Activated B cell treated with CpG ODN at 0.5 μM for 24 hours (primary cell): Measurements from ENCODE around the gene TSR1. TPM values are rescaled to one million over a fixed set of nuclear protein-coding genes. Genes with fewer than 3 reads are reported as not detected.

Experiments
- ATAC-seq: fragments of 200-7000 bp; cut with Tn5 transposase; one replicate; pipeline ENCODE4 v1.10.0; 2021; ENCODE audit warnings: low read depth, mild to moderate bottlenecking, moderate library complexity
- CTCF ChIA-PET: fragments of 350-600 bp; sonication (Branson Sonifier 250); formaldehyde crosslinking; loops from one replicate; lab custom pipeline; 2021; ENCODE audit warnings: antibody characterized with exemption; lab: Charles Lee
- POLR2A ChIA-PET: fragments of 350-600 bp; sonication (Branson Sonifier 250); formaldehyde crosslinking; loops from one replicate; lab custom pipeline; 2021; ENCODE audit warnings: antibody characterized with exemption; lab: Charles Lee
- DNase-seq: peaks from one replicate; pipeline ENCODE4 v3.0.0; 2022
- H3K27ac Mint-ChIP-seq: one replicate; pipeline ENCODE4 v1.8.0; 2020; ENCODE audit warnings: mixed read lengths
- H3K27me3 Mint-ChIP-seq: one replicate; pipeline ENCODE4 v1.8.0; 2021; ENCODE audit warnings: mixed read lengths
- H3K36me3 Mint-ChIP-seq: one replicate; pipeline ENCODE4 v1.8.0; 2021; ENCODE audit warnings: low read depth, mixed read lengths
- H3K4me1 Mint-ChIP-seq: one replicate; pipeline ENCODE4 v1.8.0; 2021; ENCODE audit warnings: mixed read lengths
- H3K4me3 Mint-ChIP-seq: one replicate; pipeline ENCODE4 v1.8.0; 2020; ENCODE audit warnings: mild to moderate bottlenecking, mixed read lengths
- H3K9me3 Mint-ChIP-seq: one replicate; pipeline ENCODE4 v1.8.0; 2020; ENCODE audit warnings: mixed read lengths
- CTCF ChIP-seq: fragments of 200-600 bp; IDR thresholded peaks from one replicate; pipeline ENCODE4 v1.8.0; 2022; ENCODE audit warnings: antibody characterized with exemption, mild to moderate bottlenecking
- intact Hi-C: fragments of 100-400 bp; cut with micrococcal nuclease; formaldehyde crosslinking; loops from one replicate; pipeline ENCODE4 v1.15.1; 2024
- total RNA-seq: library from RNA; stranded (reverse); gene quantifications from 2 replicates; pipeline ENCODE4 v1.2.3, GENCODE V29; 2022

Gene TSR1
- total RNA-seq, 1 donor from 2014 or later, result 48.5 TPM

- CTCF ChIA-PET, result interaction anchor here (2.5 kb wide), 1 partner anchor 50 kb away, joined by 8 read pairs; no protein-coding TSS in a partner anchor
- H3K27me3 Mint-ChIP-seq, result no peaks in the 10 kb centered on the region
- DNase-seq, result peak; percentile 87
- ATAC-seq, result peak; percentile 90
- peaks cover 12% of the 10 kb centered on the region for H3K36me3 Mint-ChIP-seq
- H3K4me1 Mint-ChIP-seq, result peaks cover 14% of the 10 kb centered on the region
- intact Hi-C loops, result loop anchor here (1.0 to 5.0 kb wide), 3 partner anchors 33 to 1306 kb away; partner anchors contain the start of genes MNT, TIMM22 and TSR1
- no peaks in the 10 kb centered on the region for H3K9me3 Mint-ChIP-seq
- peak within 1 kb of the TSS; percentile 65 for H3K27ac Mint-ChIP-seq
- POLR2A ChIA-PET, result interaction anchor here (0.5 to 3.5 kb wide), 17 partner anchors 11 to 1621 kb away, joined by 3 to 25 read pairs (median 4); partner anchors contain the start of genes PAFAH1B1 and TSR1
- peak within 1 kb of the TSS; percentile 88 for H3K4me3 Mint-ChIP-seq
- TF ChIP-seq CTCF, result no peak
Observed at GRCh38 chr17:2303204-2304188, 32.8 kb downstream of the TSR1 start, which contains the start of the genes SMG6 and SRR. TSS of gene SMG6 (minus strand) at chr17:2303785. CDS start at chr17:2303720, 65 bp downstream. TSS of gene SRR (plus strand) at chr17:2303950. CDS start at chr17:2315561, 11,611 bp downstream.

DNA sequence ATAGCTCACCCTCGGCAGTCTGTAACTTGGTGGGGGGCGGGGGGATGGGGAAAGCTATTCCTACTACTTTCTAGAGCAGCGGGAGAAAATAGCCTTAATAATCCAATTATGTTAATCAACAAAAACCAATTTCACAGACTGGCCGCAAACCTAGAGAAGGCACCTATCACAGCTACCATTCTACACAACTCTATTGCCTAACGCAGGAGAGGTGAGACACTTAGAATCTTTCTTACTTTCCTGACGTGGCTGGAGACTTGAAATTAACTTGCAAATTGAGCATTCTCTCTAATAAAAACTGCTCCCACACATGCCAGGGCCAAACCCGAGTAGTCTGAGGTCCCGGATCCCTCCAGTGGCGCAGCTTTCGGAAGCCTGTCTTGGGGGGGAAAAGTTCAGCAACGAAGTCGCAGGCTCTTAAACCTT is 33.5 kb downstream of the TSR1 start:
- no peaks in the 10 kb centered on the region for H3K9me3 Mint-ChIP-seq
- no peaks in the 10 kb centered on the region for H3K27me3 Mint-ChIP-seq
- peak overlapping the region; percentile 65 for H3K27ac Mint-ChIP-seq
- peaks cover 14% of the 10 kb centered on the region for H3K4me1 Mint-ChIP-seq
- CTCF ChIA-PET, result interaction anchor here (2.5 kb wide), 1 partner anchor 50 kb away, joined by 8 read pairs; no protein-coding TSS in a partner anchor
- ATAC-seq (no peak), DNase-seq (no peak)
- TF ChIP-seq CTCF, result no peak
- H3K36me3 Mint-ChIP-seq, result peaks cover 18% of the 10 kb centered on the region
- intact Hi-C loops, result loop anchor here (1.0 to 5.0 kb wide), 3 partner anchors 34 to 1305 kb away; partner anchors contain the start of genes MNT, TIMM22 and TSR1
- POLR2A ChIA-PET, result interaction anchor here (0.6 to 3.5 kb wide), 12 partner anchors 12 to 671 kb away, joined by 3 to 25 read pairs (median 5); partner anchors contain the start of genes PAFAH1B1 and TSR1
- peak overlapping the region; percentile 88 for H3K4me3 Mint-ChIP-seq

DNA sequence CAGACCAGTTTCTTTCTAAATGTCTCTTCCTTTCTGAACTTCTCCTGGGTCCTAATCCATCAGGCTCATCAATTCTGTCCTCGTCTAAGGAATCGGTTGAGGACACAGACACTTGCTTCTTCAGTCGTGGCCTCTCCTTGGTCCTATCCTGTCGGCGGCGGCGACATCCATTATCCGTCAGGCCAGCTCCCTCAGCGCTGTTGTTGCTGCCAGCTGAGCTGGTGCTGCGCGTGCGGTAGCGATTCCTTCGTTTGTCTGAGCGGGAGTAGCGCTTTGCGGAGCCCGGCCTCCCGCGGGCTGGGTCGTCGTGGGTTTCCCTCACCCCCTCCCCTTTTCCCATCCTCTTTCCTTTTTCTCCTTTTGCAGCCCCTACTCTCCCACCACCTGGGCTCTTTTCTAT is 36.5 kb downstream of the TSR1 start:
- H3K27me3 Mint-ChIP-seq, result no peaks in the 10 kb centered on the region
- TF ChIP-seq CTCF, result no peak
- no peaks in the 10 kb centered on the region for H3K9me3 Mint-ChIP-seq
- H3K4me1 Mint-ChIP-seq, result peaks cover 11% of the 10 kb centered on the region
- intact Hi-C loops, result loop anchor here (5.0 kb wide), 1 partner anchor 1302 kb away; the partner anchor contains the start of gene TIMM22
- no peak overlapping the region for H3K27ac Mint-ChIP-seq
- ChIA-PET CTCF (no interaction called here), POLR2A (no interaction called here)
- ATAC-seq (no peak), DNase-seq (no peak)
- H3K4me3 Mint-ChIP-seq, result no peak overlapping the region
- peaks cover 47% of the 10 kb centered on the region for H3K36me3 Mint-ChIP-seq

GRCh38 chr17:2299136-2299535 is 37.1 kb downstream of the TSR1 start:
- POLR2A ChIA-PET, result no interaction called here
- DNase-seq (no peak), ATAC-seq (no peak)
- CTCF ChIA-PET, result no interaction called here
- no peaks in the 10 kb centered on the region for H3K9me3 Mint-ChIP-seq
- H3K27ac Mint-ChIP-seq, result no peak overlapping the region
- intact Hi-C loops, result no loop called here
- H3K4me1 Mint-ChIP-seq, result peaks cover 10% of the 10 kb centered on the region
- no peaks in the 10 kb centered on the region for H3K27me3 Mint-ChIP-seq
- H3K36me3 Mint-ChIP-seq, result peaks cover 52% of the 10 kb centered on the region
- H3K4me3 Mint-ChIP-seq, result no peak overlapping the region
- TF ChIP-seq CTCF, result no peak
